Ishikawa (cell line): Measurements from ENCODE around the gene TMPO.

Experiments used
- CEBPB ChIP-seq: IDR thresholded peaks from 2 replicates; pipeline ENCODE4 v1.6.1; 2012
- CREB1 ChIP-seq: IDR thresholded peaks from 2 replicates; pipeline ENCODE4 v1.6.1; 2012; ENCODE audit warnings: low read depth
- EGR1 ChIP-seq: IDR thresholded peaks from 2 replicates; pipeline ENCODE4 v1.6.1; 2012
- EP300 ChIP-seq: IDR thresholded peaks from 2 replicates; pipeline ENCODE4 v1.6.1; 2012; ENCODE audit warnings: borderline replicate concordance
- FOXM1 ChIP-seq: IDR thresholded peaks from 2 replicates; pipeline ENCODE4 v1.6.1; 2012; ENCODE audit warnings: low read depth, borderline replicate concordance
- MAX ChIP-seq: IDR thresholded peaks from 2 replicates; pipeline ENCODE4 v1.6.1; 2012
- NFIC ChIP-seq: IDR thresholded peaks from 2 replicates; pipeline ENCODE4 v1.6.1; 2012
- RAD21 ChIP-seq: IDR thresholded peaks from 2 replicates; pipeline ENCODE4 v1.6.1; 2012; ENCODE audit warnings: low read depth
- TAF1 ChIP-seq: IDR thresholded peaks from 2 replicates; pipeline ENCODE4 v1.6.1; 2012; ENCODE audit warnings: low read depth, mild to moderate bottlenecking
- TCF12 ChIP-seq: IDR thresholded peaks from 2 replicates; pipeline ENCODE4 v1.6.1; 2012; ENCODE audit warnings: low read depth
- TEAD4 ChIP-seq: IDR thresholded peaks from 2 replicates; pipeline ENCODE4 v1.6.1; 2012
- YY1 ChIP-seq: IDR thresholded peaks from 2 replicates; pipeline ENCODE4 v1.6.1; 2012; ENCODE audit warnings: low read depth
- ZBTB7A ChIP-seq: IDR thresholded peaks from 2 replicates; pipeline ENCODE4 v1.6.1; 2012; ENCODE audit warnings: low read depth
- TF ChIP-seq, protein P1 (sequence below): IDR thresholded peaks from 2 replicates; pipeline ENCODE4 v1.6.1; 2012
- TF ChIP-seq, protein P2 (sequence below): IDR thresholded peaks from 2 replicates; pipeline ENCODE4 v1.6.1; 2012; ENCODE audit warnings: low read depth, mild to moderate bottlenecking

The TMPO gene

DNA sequence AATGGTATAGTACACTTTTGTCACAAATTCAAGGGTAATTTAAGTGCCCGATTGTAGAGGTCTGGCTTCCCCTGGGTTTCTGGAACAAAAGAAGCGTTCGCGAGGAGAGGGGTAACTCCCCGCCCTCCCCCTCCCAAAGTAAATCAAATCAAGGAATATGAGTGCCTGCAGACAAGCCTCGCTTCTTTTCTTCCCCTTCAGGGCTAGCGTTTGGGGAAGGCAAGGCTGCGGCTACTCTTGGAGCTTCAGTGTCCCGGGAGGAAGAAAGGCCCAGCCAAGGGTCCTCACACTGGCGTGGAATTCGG lies 456 bp upstream of the TMPO start:
- TF ChIP-seq TEAD4: no peak
- TF ChIP-seq EGR1: no peak
- TF ChIP-seq EP300: no peak
- no peak for TF ChIP-seq CREB1
- no peak for TF ChIP-seq FOXM1
- TF ChIP-seq RAD21: no peak
- TF ChIP-seq TCF12: no peak
- no peak for TF ChIP-seq TAF1
- no peak for TF ChIP-seq ZBTB7A
- TF ChIP-seq CEBPB: no peak
- no peak for TF ChIP-seq MAX

DNA sequence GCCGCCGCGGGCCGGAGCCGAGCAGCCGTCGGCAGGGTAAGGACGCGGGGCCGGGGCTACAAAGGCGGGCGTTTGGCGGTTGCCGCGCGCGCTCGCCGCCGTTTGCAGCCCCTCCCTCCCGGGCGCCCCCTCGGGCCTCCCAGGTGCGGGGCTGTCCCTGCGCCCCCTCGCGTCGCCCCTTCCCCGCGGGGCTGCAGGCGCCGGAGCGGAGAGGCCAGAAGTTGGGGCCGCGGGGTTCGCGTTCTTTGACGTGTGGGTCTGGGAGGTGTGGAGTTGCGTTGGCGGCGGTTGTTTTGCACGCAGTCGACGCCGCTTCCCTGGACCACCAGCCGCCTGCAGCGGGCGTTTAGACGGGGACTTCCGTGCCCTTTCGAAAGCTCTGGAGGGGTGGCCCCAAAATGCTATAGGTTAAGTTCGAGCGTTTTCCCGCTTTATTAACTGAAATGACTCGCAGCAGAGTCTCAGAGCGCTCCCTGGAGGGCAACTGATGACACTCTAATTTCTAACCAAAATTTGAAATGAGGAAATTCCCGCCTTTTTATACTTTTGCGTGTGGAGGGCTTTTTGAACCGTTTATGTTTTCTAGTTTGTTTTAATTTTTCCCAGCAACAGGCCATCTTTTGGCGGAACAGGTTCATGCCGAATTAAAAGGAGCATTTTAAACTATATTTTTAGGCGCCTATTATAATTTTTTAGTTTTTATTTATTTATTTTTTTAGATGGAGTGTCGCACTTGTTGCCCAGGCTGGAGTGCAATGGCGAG lies 902 bp downstream of the TMPO start:
- TF ChIP-seq EGR1 (0 out of 2 replicates have a peak, but pooled peaks have one; percentile 47), EP300 (0 out of 2 replicates have a peak, but pooled peaks have one; percentile 9), TAF1 (0 out of 2 replicates have a peak, but pooled peaks have one; percentile 40), ZBTB7A (peak; percentile 67; the same call in 1 of the 2 replicates), FOXM1 (peak; percentile 82), YY1 (no peak), RAD21 (peak; percentile 57), MAX (peak; percentile 82), NFIC (no peak; the same call in 1 of the 2 replicates)

- TF ChIP-seq FOXM1 (no peak), CEBPB (no peak), NFIC (no peak), YY1 (no peak), TAF1 (no peak), EP300 (no peak), CREB1 (no peak), TEAD4 (no peak), MAX (no peak), RAD21 (no peak), TCF12 (no peak), EGR1 (no peak)
- TF ChIP-seq, protein P1, sequence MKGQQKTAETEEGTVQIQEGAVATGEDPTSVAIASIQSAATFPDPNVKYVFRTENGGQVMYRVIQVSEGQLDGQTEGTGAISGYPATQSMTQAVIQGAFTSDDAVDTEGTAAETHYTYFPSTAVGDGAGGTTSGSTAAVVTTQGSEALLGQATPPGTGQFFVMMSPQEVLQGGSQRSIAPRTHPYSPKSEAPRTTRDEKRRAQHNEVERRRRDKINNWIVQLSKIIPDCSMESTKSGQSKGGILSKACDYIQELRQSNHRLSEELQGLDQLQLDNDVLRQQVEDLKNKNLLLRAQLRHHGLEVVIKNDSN: no peak
Observed at GRCh38 chr12:98519257-98519907, 4.0 kb downstream of the TMPO start.

GRCh38 chr12:98530068-98530467 lies 14.7 kb downstream of the TMPO start:
- TF ChIP-seq YY1 (no peak), RAD21 (no peak)

GRCh38 chr12:98532687-98533304 lies 17.4 kb downstream of the TMPO start:
- no peak for TF ChIP-seq TAF1
- TF ChIP-seq, protein P1: no peak
- peak; percentile 38 for TF ChIP-seq RAD21

GRCh38 chr12:98533723-98534251 lies 18.4 kb downstream of the TMPO start:
- TF ChIP-seq, protein P1: no peak
- no peak for TF ChIP-seq CEBPB
- no peak for TF ChIP-seq TEAD4
- TF ChIP-seq RAD21: no peak
- TF ChIP-seq EP300: no peak
- no peak for TF ChIP-seq YY1
- no peak for TF ChIP-seq NFIC
- no peak for TF ChIP-seq FOXM1
- no peak for TF ChIP-seq CREB1
- no peak for TF ChIP-seq TCF12
- TF ChIP-seq EGR1: no peak
- TF ChIP-seq, protein P2, sequence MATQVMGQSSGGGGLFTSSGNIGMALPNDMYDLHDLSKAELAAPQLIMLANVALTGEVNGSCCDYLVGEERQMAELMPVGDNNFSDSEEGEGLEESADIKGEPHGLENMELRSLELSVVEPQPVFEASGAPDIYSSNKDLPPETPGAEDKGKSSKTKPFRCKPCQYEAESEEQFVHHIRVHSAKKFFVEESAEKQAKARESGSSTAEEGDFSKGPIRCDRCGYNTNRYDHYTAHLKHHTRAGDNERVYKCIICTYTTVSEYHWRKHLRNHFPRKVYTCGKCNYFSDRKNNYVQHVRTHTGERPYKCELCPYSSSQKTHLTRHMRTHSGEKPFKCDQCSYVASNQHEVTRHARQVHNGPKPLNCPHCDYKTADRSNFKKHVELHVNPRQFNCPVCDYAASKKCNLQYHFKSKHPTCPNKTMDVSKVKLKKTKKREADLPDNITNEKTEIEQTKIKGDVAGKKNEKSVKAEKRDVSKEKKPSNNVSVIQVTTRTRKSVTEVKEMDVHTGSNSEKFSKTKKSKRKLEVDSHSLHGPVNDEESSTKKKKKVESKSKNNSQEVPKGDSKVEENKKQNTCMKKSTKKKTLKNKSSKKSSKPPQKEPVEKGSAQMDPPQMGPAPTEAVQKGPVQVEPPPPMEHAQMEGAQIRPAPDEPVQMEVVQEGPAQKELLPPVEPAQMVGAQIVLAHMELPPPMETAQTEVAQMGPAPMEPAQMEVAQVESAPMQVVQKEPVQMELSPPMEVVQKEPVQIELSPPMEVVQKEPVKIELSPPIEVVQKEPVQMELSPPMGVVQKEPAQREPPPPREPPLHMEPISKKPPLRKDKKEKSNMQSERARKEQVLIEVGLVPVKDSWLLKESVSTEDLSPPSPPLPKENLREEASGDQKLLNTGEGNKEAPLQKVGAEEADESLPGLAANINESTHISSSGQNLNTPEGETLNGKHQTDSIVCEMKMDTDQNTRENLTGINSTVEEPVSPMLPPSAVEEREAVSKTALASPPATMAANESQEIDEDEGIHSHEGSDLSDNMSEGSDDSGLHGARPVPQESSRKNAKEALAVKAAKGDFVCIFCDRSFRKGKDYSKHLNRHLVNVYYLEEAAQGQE: no peak
- TF ChIP-seq TAF1: no peak
- no peak for TF ChIP-seq MAX
- no peak for TF ChIP-seq ZBTB7A
